NCI-H1694 treated with DMSO at 0.1 percent for 48 hours (cell line): ENCODE measurements around the gene SLC35A3.
"Not testable (repeated sequence)": the region's sequence is repeated elsewhere in the genome, so short reads cannot be mapped to it uniquely, and the experiment has no call there.

Experiments
- DNase-seq: peaks from one replicate; lab custom pipeline; 2025; lab: John Stamatoyannopoulos, UW

The SLC35A3 gene

DNA sequence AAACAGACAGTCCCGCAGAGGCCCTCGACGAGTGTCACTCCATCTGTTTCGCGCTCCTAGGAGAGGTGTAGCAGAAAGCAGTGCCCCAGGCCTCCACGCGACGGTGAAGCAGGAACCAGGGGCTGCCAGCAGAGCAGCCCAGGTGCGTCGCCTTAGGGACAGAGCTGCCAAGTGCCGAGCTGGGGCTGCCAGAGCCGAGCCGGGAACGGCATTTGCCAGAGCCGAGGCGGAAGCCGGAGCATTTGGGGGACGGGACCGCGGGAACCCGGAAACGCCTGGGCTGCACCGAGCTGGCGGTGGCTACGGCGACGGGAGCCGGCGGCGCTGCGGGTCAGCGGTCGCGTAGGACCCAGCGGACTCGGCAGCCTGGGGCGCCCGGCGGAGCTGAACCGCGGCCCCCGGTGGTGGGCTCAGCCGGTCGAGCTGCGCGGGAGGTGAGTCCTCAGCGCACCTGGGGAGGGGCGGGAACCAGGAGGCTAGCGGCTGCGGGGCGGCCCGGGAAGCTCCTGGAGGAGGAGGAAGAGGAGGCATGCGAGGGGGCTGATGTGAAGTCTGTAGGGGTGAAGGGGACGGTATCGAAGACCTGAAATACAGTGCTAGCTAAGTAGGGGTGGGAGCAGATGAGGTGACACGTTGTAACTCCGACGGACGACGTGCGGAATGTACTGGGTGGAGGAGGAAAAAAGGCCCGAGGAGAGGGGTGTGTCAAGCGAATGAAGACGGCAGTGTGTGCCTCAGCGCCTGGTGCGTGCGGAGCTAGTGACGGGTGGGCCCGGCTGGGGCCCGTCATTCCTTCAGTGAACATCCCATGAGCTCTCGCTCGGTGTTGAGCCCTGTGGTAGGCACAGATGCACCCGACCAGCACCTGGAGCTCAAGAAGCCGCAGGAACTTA is at the start of gene SLC35A3:
TSS of gene SLC35A3 (plus strand) at position 268 of the 893 bp plus-strand sequence. CDS start 23,559 bp downstream, outside the sequence.
- peak; percentile 51 for DNase-seq

DNA sequence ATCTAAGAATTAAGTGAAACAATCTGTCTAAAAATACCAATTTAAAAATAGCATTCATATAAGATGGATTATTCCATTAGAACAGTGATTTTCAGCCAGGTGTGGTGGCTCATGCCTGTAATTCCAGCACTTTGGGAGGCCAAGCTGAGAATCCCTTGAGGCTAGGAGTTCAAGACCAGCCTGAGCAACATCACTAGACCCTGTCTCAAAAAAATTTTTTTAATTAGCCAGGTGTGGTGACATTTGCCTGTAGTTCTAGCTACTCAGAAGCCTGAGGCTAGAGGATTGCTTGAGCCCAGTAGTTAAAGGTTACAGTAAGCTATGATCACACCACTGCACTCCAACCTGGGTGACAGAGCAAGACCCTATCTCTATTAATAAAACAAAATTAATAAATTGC is 35.0 kb upstream of the SLC35A3 start:
- DNase-seq, result no peak

DNA sequence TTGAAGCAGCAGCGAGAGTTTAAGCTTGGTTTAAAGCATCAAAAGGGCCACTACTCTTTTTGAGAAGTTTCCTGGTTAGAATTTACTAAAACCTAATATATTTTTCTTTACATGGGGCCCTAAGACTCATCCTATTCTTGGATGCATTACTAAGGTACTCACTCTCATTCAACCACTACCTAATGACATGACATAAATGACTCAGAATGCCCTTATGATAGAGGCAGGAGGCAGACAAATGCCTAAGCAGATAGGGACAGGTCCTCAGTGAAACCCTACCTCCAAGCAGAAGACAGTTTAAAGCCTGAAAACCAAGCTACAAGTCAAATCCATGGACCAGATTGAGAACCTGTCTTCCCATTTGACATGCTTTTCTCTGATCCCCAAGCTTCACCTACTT is 34.3 kb upstream of the SLC35A3 start:
- DNase-seq, result no peak

DNA sequence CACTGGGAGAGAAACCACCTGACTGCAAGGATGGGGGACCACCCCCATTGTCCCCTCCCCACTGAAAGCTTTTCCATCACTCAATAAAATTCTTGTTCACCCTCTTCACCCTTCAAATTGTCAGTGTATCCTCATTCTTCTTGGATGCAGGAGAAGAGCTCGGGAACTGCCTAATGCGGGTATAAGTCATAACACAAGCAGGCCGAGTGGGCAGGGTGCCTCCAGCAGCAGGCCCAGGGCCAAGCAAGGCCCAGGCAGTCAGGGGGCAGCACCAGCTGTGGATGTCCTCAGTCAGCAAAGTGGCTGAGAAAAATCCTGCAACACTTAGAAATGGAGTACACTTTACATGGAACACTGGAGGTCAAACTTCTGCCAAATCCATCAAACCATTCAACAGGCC is 33.7 kb upstream of the SLC35A3 start:
- no peak for DNase-seq

DNA sequence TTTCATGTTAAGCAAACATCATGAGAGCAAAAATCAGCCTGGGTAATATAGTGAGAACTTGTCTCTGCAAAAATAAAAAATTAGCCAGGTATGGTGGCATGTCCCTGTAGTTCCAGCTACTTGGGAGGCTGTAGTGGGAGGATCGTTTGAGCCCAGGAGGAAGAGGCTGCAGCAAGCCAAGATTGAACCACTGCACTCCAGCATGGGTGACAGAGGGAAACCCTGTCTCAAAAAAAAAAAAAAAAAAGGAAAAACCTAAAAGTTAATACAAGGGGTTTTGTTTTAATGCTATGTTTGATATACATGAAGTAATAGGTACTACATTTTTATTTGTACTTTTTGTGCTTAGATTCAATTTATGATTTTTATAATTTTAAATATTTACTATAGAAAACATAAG is 27.1 kb upstream of the SLC35A3 start:
- no peak for DNase-seq

DNA sequence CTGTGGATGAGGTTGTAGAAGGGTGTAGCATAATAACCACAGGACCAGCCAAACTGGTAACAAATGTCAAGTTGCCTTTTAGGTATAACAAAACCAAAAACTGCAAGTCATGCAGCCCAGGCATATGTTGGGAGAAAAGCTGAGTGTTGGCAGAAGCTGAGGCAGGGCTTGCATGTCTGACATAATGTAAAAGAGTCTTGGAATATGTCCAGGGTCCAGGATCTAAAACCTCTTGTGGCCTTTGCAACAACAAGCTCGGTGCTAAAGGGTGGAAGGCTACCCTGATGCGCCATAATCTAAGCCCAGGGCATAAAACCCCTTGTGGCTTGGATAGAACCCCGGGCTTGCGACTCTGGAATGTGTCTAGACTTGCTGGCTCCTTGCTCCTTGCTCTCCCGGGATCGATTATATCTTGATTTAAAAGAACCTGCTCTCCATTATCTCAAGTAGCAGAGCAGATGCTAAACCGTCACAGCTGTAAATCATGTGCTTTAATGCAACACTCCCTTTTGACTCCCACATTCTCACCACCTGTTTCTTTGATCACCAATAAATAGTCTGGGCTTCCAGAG is 26.5 kb upstream of the SLC35A3 start:
- peak; percentile 56 for DNase-seq

DNA sequence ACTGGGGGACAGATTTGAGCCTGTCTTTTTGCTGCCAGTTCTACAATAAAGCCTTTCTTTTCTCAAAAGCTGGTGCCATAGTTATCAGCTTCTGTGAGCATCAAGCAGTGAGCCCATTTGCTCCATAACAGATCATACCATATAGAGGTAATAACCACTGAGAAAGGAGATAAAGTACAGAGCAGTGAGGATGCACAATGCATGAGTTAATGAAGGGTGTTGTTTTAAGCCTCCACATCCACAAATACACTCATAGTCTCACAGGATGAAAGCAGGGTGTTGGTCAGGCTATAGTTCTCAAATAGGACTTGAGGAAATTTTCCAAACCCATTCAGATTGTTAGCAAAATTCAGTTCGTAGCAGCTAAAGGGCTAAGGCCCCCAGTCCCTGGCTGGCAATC is 25.6 kb upstream of the SLC35A3 start:
- no peak for DNase-seq

DNA sequence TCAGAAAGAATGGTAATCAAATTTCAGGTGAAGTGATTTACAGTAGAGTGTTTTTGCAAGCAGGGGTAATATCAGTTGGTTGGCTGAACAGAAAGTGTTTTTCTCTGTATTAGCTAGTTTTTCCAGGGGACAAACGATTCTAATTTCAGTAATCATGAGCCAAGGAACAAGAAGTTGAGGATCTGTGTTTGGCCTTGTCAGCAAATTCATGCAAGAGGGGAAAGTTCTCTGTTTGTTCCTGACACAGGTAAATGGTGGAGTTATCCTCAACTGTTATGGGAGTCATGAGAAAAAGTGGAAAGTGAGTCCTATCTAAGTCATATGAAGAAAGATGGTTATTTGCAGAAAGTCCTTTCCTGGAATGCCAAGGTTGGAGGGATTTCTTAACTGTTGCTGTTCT is 24.6 kb upstream of the SLC35A3 start:
- DNase-seq, result no peak

DNA sequence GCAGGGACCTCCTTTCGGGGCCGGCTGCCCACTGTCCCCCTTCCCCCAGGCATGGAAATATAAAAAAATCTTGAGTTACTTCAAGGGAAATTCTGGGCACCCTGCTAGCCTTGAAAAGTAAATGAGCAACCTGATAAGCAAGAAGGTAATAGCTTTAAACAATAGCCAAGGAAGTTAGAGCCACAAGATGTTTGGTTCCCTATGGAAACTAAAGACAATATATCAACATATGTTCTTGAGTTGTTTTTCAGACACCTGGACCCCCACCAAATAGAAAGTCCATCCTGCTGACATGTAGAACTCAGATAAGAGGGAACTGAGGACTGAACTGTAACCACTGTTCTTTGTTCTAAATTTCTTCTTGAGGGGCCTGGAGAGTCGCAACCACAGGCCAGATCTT is 19.3 kb upstream of the SLC35A3 start:
- no peak for DNase-seq

DNA sequence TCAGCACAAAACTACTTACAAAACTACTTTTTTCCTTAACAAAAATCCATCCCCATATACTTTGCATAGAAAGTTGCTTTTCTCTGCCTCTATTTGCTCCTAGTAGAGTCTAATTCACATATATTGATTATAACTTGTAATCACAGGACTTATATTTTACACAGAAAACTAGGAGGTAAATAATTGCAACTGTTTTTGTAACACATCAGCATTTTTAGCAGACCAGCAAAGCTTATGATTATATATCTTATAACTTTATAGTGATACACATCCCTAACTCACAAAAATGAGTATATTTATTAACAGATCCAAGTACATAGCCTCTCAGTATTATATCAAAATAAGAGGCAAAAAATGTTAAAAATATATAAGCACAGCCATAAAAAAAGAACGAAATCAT is 17.3 kb upstream of the SLC35A3 start:
- no peak for DNase-seq

DNA sequence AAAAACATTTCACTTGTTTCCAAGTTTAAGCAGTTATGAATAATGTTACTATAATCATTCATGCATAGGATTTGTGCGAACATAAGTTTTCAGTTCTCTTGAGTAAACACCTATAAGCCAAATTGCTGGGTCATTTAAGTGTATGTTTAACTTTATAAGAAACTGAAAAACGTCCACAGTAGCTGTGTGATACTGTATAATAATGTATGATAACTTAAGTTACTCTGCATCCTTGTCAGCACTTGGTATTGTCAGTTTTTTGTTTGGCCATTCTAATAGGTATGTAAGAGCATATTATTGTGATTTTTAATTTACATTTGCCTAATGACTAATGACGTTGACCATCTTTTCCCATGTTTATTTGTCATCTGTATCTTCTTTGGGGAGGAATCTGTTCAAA is 14.4 kb upstream of the SLC35A3 start:
- DNase-seq, result no peak

DNA sequence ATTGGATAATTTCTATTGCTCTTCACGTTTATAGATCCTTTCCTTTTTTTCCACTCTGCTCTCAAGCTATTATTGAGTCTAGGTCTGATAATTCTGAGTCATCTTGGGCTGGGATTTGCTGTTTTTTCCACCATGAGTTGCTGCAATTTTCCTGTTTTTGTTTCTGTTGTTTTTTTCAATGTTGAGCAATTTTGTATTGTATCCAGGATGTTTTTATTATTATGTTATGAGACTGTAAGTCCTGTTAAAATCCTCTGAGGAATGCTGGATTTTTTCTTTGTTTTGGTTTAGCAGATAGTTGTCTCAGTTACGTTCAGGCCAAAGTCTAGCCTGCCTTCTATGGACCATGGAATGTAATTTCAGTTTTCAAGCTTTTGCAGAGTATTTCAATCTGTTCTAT is 13.0 kb upstream of the SLC35A3 start:
- DNase-seq, result no peak

DNA sequence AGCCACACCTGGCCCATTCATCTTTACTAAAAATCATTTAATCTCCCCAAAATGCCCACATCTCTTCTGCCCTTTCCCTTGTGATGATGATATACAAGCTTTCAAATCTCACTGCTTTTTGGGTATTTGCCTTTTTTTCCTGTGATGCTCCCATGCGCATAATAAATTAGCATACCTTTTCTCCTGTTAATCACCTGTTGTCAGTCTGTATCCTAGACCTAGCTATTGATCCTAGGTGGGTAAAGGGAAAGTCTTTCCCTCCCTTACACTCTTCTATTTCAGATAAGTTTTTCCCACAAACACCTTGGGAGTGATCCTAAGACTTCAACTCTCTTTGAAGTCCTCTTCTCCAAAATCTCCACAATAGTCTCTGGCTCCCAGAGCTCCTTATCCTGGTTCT is 12.0 kb upstream of the SLC35A3 start:
- DNase-seq, result no peak

DNA sequence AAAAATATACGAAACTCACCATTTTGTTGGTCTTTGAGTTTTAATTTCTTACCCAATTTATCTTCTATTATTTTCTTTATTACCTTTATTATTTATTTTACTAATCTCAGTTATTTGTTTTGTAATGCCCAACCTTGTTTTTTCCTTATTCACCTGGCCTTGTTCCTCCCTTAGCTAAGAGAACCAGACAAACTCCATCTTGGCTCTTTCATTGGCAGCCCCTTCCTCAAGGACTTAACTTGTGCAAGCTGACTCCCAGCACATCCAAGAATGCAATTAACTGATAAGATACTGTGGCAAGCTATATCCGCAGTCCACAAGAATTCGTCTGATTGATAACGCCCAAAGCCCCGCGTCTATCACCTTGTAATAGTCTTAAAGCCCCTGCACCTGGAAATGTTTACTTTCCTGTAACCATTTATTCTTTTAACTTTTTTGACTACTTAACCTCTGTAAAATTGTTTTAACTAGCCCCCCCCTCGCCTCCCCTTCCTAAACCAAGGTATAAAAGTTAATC is 10.5 kb upstream of the SLC35A3 start:
- DNase-seq, result not testable (repeated sequence)

DNA sequence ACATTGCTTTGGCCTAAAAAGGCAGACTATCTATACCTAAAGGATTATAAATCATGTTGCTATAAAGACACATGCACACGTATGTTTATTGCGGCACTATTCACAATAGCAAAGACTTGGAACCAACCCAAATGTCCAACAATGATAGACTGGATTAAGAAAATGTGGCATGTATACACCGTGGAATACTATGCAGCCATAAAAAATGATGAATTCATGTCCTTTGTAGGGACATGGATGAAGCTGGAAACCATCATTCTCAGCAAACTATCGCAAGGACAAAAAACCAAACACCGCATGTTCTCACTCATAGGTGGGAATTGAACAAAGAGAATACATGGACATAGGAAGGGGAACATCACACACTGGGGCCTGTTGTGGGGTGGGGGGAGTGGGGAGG is 9.5 kb upstream of the SLC35A3 start:
- not testable (repeated sequence) for DNase-seq

DNA sequence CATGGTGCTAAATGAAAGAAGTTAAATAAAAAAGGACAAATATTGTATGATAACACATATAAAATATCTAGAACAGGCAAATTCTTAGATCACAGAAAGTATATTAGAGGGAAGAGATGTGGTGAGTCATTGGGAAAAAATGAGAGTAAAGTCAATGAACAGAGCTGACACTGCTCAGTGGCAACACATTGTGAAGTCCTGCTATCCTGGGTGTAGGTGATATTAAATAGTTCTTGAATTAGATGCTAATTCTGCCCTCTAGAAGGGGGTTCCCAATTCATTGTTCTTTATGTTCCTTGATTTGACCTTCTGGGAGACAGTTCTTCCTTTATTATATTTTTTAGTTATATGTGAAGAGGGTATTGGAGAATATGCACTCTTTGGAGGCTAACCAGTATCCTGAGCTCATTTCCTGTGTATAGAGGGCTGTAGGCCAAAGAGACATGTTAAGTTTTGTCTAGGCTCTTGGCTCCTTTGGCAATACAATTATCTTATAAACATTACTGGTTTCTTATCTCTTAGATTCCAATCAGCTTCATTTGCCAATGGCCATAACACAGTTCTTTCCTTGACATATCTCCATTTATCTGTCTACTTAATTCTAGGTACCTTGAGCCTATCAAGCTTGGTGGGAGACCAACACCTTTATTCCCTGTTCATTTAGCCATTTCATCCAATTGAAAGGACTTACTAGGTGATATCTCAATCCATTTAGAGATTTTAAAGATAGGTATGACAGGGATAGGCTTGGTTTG is 6.6 kb upstream of the SLC35A3 start:
- no peak for DNase-seq

DNA sequence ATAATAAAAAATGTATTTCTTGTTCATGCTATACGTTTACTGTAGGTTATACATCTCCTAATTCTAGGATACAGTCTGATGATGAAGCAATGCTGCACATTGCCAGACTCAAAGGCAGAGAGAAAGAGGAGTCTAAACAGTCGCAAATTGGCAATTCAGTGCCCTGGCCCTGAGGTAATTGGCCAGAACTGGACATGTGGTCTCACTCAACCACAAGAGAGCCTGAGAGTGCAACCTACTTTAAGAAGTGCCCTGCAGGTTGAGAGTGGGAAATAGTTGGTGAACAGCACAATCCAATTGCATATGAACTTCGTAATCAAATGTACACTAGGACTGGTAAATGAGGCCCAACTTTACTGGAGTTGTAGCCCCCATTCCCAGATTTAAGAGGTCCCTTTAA is 5.0 kb upstream of the SLC35A3 start:
- DNase-seq, result no peak

DNA sequence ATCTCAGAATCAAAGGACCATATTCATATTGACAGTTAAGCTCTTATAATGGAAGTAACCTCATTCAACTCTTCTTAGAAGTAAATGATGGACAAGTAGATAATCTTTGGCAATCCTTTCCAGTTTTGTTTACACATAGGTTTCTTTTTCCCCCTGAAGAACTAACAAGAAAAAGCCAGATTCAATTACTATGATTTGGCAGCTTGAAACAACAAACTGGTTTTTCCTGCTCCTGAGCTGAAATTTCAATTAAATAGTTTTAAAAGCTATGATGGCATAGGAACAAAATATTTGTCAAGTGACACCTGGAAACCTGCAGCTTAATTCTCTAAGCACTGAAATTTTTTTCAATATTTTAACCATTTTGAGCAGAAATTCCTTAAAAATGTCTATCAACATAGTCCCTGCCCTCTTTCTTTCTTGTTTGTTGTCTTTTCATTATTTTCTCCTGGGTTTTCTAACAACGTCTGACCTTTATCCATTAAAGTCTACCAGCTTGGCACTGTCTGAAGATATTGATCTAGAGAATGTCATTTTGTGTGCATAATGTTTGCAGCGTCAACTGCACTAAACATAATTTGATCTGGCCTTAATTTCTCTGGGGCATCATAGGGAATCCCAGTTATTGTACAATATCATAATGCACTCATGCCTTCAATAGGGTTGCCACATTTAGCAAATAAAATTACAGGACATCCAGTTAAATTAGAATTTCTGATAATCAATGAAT is 4.0 kb upstream of the SLC35A3 start:
- DNase-seq, result no peak

DNA sequence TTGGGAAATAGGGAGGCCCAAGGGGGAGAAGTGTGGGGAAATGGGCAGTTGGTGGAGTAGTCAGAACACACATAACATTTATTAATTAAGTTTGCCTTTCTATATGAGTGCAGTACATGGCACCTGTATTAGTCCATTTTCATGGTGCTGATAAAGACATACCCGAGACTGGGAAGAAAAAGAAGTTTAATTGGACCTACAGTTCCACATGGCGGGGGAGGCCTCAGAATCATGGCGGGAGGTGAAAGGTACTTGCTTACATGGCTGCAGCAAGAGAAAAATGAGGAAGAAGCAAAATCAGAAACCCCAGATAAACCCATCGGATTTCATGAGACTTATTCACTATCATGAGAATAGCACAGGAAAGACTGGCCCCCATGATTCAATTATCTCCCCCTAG is 1.6 kb upstream of the SLC35A3 start:
- DNase-seq, result no peak

DNA sequence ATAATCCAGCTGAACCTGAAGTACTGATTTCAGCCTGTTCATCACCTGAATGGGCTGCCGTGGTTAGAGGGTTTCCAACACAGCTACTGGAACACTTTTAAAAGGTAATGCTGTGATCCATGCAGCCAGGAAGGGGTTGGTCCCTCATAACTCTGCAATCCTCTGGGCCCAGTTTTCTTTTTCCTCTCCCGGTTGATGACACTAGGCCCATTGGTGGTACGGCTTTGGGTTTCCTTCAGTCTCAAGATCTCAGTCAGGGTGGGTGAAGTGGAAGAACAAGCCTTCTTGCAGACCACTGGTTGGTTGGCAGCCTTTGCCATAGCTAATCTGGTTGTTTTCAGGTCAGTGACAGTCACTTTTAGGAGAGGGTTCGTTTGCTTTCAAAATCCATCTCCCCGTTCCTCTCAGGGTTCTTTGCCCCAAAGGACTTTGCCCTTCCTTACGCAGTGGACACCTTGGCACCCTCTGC is 502 bp upstream of the SLC35A3 start:
- no peak for DNase-seq

DNA sequence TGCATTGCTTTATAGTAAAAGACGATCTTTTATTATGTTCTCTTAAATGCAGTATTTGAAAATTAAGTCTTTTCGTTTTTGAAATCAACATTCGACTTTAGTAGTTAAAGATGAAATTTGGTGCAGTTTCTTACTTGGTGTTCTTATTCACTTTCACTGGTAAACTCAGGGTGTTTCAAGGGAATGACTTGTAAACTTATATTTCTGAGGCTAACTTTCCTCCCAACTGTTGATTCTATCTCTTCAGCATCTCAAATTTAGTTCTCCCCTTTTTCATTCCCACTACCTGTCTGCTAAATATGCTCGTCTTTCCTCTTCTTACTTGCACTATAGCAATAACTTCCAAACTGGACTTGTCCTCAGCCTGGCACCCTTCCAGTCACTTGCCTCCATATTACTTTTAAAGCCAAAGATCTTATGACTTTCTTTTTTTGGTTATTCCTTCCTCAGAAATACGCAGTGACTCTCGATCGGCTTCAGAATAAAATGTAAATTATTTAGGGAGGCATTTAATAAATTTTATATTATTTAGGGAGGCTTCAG is 988 bp downstream of the SLC35A3 start:
- no peak for DNase-seq

DNA sequence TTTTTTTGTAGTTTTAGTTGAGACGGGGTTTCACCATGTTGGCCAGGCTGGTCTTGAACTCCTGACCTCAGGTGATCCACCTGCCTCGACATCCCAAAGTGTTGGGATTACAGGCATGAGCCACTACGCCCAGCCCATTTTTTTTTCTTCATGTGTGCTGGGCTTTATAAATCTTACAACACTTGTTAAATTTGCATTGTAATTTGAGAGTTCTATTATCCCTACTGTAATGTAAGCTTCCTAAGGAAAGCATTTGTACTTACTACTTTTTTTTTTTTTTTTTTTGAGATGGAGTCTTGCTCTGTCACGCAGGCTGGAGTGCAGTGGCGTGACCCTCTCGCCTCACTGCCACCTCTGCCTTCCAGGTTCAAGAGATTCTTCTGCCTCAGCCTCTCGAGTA is 2.3 kb downstream of the SLC35A3 start:
- not testable (repeated sequence) for DNase-seq
